GM18907 (cell line): ENCODE results near the gene RABEPK.
A peak's percentile ranks its signal among the peaks of the same experiment; 100 is the strongest.
"Not testable (repeated sequence)": the region's sequence is repeated elsewhere in the genome, so short reads cannot be mapped to it uniquely, and the experiment has no call there.

Source experiments
- ATAC-seq: cut with Tn5 transposase; IDR thresholded peaks from one replicate; pipeline ENCODE4 v1.9.1; 2021; ENCODE audit warnings: mild to moderate bottlenecking, moderate library complexity; ENCODE audit not compliant: unreplicated experiment

RABEPK gene

DNA sequence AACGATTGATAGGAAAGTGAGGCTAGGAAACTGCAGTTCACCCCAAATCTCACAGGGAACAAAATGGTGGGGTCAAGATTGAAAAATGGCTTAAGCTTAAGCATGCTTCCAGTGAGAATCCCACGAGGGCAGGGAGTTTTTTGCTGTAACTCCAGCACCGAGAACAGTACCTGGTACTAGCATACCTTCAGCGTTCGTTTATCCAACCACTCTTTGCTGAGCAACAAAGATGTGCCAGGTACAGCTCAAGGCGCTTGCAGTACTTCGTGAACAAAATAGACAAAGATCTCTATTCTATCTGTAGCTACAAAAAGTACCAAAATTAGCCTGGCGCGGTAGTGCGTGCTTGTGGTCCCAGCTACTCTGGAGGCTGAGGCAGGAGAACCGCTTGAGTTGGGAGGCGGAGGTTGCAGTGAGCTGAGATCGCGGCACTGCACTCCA, 10.0 kb upstream of the RABEPK start:
- no peak for ATAC-seq

DNA sequence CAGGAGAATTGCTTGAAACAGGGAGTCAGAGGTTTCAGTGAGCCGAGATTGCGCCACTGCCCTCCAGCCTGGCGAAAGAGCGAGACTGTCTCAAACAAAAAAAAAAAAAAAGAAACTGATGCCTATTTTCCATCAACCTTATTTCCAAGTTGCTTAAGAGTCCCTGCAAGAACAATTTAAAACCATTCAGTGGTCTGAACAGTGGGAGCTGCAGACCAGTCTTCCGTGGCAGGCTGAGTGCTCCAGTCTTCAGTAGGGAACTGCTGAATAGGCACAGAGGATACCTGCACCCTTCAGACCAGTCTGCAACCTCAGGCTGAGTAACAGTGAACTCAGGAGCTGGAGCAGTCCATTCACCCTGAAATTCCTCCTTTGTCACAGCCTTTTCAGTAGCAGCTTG, 5.9 kb upstream of the RABEPK start:
- not testable (repeated sequence) for ATAC-seq

DNA sequence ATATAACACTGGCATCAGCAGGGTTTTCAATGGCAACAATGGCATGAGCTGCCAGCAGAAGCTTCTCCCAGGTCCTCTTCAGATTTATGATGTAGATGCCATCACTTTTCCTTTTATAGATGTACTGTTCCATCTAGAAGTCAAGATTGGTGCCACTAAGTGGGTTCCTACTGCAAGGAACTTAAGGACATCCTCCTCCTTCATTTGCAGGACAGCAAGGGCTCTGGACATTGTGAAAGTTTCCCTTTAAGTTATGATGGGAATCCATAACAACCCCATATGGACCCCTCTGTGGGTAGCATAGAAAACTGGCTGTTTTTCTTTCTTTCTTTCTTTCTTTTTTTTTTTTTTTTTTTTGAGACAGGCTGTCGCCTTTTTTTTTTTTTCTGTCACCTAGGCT, 4.8 kb upstream of the RABEPK start:
- not testable (repeated sequence) for ATAC-seq

DNA sequence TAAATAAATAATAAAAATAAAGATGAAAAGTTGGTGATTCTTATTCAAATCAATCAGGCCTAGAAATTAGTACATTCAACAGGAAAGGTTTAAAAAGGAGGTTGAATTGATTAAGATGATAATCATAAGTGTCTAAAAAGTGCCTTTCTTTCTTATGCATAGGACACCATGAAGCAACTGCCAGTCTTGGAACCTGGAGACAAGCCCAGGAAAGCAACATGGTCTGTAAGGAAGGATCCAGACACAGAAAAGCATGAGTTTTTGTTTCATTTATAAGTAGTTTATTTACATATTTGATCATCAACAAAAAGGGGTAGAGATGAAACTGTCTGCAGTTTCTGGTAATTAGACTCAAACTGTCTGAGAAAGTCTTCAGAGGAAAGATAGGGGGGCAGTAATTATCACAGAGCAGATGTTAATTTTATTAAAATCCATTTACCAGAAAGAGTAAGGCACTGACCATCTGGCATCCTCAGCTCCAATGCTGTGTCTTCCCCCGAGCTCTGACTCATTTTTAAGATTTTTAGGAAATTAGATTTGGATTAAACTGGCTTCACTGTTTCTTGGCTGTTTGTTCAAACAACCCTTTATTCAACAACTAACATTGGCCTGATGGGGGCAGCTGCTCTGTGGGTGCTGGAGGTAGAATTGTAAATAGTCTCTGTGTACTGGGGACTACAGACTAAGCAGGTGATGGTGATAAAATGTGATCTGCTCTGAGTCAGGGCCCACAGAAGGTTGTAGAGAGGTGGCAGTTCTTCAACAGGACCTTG, 2.7 kb downstream of the RABEPK start:
- no peak for ATAC-seq

DNA sequence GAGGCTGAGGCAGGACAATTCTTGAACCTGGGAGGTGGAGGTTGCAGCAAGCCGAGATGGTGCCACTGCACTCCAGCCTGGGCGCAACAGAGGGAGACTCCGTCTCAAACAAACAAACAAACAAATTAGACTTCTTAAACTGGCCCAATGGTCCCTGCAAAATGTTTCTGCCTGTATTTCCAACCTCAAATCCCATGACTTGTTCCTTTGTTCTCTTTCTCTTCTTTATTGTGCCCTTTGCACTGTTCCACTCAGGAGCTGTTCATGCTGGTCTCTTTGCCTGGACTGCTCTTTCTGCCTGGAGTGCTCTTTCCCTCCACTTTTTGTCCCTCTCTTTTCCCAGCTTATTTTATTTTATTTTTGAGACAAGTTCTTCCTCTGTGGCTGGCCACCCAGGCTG, 4.1 kb downstream of the RABEPK start:
- no peak for ATAC-seq

DNA sequence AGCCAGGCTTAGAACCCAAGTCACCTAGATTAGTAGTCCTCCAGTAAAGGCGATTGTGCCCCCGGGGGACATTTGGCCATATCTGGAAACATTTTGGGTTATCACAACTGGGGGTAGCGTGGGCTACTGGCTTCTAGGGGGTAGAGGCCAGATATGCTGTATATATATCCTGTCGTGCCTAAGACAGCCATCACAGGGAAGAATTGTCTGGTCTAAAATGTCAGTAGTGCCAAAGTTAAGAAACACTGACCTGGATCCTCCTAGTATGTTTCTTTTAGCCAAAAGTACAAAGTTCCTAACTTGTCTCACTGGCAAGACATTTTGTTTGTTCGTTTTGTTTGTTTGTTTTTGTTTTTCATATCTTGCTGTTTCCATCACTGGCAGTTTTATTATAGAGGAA, 13.8 kb downstream of the RABEPK start:
- ATAC-seq = no peak

DNA sequence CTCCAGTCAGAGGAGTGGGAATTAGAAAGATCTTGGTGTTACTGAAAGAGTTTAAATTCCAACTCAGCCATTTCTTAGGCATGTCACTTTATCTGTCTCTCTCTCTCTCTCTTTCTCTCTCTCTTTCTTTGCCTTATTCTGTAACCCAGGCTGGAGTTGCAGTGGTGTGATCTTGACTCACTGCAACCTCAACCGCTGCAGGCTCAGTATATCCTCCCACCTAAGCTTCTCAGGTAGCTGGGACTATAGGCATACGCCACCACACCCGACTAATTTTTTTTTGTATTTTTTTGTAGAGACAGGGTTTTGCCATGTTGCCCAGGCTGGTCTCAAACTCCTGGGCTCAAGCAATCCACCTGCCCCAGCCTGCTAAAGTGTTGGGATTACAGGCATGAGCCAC, 18.3 kb downstream of the RABEPK start:
- ATAC-seq = no peak

DNA sequence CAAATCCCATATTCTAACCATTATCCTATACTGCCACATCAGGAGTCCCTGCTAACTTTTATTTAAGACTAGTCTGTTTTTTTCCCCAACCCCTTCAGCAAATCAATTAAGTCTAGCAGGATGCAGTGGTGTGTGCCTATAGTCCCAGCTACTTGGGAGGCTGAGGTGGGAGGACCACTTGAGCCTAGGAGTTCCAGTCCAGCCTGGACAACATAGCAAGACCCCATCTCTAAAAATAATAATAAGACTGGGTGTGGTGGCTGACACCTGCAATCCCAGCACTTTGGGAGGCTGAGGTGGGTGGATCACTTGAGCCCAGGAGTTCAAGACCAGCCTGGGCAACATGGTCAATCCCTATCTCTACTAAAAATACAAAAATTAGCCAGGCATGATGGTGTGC, 24.5 kb downstream of the RABEPK start:
- ATAC-seq = not testable (repeated sequence)

DNA sequence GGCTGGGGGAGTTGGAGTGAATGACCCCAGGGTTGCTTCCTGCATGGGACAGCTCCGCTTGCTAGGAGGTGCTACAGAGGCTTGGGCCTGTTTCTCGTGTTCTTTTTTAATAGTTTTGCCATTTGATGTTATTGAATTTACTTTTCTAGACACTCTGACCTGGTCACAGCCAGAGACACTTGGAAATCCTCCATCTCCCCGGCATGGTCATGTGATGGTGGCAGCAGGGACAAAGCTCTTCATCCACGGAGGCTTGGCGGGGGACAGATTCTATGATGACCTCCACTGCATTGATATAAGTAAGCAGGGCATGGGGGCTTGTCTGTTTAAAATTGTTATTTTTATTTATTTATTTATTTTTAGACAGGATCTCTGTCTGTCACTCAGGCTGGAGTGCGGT, 27.4 kb downstream of the RABEPK start:
- ATAC-seq = no peak

DNA sequence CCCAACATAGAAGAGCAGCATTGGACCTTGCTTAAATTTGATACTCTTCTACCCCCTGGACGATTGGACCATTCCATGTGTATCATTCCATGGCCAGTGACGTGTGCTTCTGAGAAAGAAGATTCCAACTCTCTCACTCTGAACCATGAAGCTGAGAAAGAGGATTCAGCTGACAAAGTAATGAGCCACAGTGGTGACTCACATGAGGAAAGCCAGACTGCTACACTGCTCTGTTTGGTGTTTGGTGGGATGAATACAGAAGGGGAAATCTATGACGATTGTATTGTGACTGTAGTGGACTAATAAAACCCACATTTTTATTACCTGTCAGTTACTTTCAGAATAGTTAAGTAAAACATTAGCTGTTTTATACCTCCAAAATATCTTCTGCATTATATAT, 33.3 kb downstream of the RABEPK start:
- ATAC-seq = no peak

DNA sequence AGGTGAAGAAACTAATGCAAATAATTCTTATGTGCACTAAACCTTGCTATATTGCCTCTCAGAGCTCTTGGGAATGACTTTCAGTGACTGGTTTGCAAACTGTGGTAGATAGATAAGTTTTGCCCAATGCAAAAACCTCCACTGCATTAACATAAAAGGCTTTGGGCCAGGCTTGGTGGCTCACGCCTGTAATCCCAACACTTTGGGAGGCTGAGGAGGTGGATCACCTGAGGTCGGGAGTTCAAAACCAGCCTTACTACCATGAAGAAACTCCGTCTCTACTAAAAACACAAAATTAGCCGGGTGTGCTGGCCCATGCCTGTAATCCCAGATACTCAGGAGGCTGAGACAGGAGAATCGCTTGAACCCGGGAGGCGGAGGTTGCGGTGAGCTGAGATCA, 33.8 kb downstream of the RABEPK start:
- ATAC-seq = not testable (repeated sequence)

DNA sequence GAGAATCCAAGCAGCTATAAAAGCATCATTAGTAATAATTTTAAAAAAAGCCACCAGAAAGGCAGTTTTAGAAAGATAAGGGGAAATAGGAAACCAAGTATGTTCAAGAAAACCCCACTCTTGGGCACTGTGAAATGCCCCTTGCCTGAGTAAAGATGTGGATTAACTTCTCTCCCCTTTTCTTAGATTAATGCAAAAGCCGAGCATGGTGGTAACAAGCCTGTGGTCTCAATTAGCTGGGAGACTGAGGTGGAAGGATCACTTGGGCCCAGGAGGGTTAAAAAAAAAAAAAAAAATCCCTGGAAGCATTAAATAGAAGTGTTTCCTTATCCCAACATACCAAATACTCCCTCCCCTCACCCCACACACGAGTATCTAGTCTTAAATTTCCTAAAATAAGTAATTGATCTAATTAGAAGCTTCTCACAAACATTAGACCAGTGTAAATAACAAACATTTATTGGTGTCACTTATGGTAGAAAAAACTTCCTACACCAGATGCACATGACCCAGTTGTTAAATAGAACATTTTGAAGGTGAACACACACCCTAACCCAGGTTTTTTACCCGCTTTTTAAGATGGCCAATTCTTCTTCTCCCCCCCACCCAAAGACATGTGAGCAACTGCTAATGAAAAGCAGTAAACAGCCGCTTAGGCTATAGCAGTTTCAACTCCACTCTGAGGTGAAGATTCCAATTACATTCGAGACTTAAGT, 35.6 kb downstream of the RABEPK start:
- ATAC-seq = no peak

DNA sequence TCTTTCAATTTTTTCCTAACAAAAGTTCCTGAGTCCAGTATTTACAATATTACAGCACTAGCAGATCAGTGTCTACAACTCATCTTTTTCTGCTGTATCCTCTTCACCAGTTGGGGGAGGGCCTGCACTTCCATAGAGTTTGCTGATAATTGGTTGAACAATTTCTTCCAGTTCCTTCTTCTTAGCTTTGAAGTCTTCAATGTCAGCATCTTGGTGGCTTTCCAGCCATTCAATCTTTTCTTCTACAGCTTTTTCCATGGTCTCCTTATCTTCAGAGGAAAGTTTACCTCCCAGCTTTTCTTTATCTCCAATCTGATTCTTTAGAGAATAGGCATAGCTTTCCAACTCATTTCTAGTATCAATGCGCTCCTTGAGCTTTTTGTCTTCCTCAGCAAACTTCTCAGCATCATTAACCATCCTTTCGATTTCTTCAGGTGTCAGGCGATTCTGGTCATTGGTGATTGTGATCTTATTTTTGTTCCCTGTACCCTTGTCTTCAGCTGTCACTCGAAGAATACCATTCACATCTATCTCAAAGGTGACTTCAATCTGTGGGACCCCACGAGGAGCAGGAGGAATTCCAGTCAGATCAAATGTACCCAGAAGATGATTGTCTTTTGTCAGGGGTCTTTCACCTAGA, 36.3 kb downstream of the RABEPK start:
- not testable (repeated sequence) for ATAC-seq

DNA sequence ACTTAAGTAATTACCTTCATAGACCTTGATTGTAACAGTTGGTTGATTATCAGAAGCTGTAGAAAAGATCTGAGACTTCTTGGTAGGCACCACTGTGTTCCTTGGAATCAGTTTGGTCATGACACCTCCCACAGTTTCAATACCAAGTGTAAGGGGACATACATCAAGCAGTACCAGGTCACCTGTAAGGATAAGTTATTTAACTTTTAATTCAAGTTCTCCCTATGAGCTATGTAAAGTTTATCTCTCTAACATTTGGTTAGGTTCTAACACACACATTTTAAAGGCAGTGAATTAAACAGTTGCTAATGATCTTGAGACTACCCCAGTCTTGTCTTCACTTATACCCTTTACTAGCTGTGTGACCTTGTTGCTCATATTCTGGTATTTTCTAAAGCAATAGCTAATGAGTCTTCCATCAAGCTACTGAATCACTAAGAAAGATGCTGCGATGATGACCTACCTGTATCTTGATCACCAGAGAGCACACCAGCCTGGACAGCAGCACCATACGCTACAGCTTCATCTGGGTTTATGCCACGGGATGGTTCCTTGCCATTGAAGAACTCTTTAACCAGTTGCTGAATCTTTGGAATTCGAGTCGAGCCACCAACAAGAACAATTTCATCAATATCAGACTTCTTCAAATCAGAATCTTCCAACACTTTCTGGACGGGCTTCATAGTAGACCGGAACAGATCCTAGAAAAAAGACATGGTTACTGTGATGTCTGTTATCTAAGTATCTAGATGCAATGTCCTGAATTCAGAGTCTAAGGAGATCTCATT, 38.0 kb downstream of the RABEPK start:
- ATAC-seq = no peak

DNA sequence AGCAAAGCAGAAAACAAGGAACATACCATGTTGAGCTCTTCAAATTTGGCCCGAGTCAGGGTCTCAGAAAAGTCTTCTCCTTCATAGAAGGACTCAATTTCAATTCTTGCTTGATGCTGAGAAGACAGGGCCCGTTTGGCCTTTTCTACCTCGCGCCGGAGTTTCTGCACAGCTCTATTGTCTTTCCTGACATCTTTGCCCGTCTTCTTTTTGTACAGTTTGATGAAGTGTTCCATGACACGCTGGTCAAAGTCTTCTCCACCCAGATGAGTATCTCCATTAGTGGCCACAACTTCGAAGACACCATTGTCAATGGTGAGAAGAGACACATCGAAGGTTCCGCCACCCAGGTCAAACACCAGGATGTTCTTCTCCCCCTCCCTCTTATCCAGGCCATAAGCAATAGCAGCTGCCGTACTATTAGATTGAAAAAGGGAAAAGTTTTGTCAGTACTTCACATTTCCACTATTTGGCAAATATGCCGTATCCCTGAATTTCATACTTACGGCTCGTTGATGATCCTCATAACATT, 38.6 kb downstream of the RABEPK start:
- ATAC-seq = no peak

DNA sequence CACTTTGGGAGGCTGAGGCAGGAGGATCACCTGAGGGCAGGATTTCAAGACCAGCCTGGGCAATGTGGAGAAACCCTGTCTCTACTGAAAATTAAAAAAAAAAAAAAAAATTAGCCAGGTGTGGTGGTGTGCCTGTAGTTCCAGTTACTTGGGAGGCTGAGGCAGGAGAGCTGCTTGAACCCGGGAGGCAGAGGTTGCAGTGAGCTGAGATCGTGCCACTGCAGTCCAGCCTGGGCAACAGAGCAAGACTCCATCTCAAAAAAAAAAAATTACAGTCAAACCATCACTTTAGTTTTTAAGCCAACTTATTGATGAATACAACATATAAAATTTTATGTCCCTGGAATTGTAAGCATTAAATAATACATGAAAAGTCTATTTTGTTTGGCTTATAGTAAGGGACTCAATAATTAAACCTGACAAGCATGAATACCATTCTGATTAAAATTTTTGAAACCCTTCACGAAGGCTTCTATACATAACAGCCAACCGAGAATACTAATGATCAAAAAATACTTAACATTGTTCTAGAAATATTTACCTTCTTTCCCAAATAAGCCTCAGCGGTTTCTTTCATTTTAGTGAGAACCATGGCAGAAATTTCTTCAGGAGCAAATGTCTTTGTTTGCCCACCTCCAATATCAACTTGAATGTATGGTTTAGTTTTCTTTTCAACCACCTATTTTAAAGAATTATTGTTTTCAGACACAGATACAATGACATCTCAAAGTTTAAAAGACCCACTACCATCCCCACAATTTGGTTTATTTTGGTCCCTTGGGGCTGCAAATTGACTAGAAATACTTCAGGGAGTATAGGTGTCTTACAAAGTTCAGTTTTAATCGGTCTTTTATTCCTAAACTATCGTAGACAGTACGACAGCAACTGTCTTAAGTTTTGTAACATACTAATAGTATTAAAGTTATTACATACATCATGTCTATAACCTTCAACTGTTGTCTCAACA, 39.6 kb downstream of the RABEPK start:
- ATAC-seq = no peak

DNA sequence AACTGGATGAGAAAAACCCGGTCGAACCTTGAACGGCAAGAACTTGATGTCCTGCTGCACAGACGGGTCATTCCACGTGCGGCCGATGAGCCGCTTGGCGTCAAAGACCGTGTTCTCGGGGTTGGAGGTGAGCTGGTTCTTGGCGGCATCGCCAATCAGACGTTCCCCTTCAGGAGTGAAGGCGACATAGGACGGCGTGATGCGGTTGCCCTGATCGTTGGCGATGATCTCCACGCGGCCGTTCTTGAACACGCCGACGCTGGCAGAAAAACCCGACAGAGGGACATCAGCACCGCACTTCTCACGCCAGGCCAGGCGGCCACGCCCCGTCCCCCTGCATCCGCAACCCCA, 40.3 kb downstream of the RABEPK start:
- no peak for ATAC-seq

DNA sequence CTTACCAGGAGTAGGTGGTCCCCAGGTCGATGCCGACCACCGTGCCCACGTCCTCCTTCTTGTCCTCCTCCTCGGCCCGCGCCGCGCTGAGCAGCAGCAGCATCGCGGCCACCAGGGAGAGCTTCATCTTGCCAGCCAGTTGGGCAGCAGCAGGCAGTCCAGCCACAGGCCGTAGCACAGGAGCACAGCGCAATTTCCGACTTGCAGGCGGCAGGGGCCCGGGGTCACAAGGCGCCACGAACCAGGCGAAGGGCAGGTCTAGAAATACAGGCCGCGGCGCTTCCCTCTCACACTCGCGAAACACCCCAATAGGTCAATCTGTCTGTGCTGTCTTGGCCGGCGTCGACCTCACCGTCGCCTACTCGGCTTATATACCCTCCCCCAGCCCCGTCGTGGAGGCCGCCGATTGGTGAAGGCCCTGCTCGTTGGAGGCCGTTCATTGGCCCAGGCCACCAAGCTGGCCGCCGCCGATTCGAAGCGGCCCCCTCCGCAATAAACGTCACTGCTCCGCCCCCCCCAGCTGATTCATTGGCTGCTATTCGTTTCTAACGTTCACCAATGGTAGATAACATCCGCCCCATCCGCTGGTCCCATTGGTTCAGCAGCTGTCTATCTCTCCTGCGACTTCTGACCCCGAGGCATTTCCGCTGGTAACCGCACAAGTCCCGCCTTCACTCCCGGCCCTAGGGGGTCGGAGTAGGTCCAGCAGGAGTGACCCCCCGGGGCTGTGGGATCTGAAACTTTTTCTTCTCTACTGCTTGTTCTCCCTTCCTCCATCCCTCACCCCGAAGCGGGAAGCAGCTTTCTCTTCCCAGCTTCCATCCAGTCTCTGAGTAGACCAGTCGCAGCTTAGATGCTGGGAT, 40.9 kb downstream of the RABEPK start, which contains the start of gene HSPA5:
Gene HSPA5, minus strand, starts transcription at position 344 of the 863 bp plus-strand sequence. Its CDS starts 217 bp downstream, at position 127.
- ATAC-seq = peak; percentile 93
